ENCODE data around the gene DIRAS2. TPM values are rescaled to one million over a fixed set of nuclear protein-coding genes. Genes with fewer than 3 reads are reported as not detected.

The DIRAS2 gene
- total RNA-seq, 2 experiments from 2014 or later = not detected

GRCh38 chr9:90629991-90630390, 12.6 kb downstream of the DIRAS2 start:
- no peak for DNase-seq (ENCODE audit: low spot score)
- Histone ChIP-seq H3K9me3 (ENCODE audit: low read length) (no peaks in the 10 kb centered on the region), H3K9me2 (ENCODE audit: insufficient read depth, low read length) (no peaks in the 10 kb centered on the region), H3K4me3 (ENCODE audit: low read depth, low read length, poor library complexity, severe bottlenecking) (no peak overlapping the region), H3K4me1 (ENCODE audit: insufficient read depth, low read length, poor library complexity, severe bottlenecking) (no peaks in the 10 kb centered on the region), H3K79me2 (ENCODE audit: insufficient read depth, low read depth, low read length) (no peaks in the 10 kb centered on the region), H3K27ac (ENCODE audit: low read depth, low read length, poor library complexity, severe bottlenecking) (no peak overlapping the region), H4K20me1 (ENCODE audit: insufficient read depth, low read length) (no peaks in the 10 kb centered on the region), H2AFZ (ENCODE audit: low read length) (no peak overlapping the region), H3K4me2 (ENCODE audit: low read length) (no peak overlapping the region), H3K36me3 (ENCODE audit: insufficient read depth, low read length) (no peaks in the 10 kb centered on the region)
- intact Hi-C loops (cut with micrococcal nuclease; ENCODE audit: unreplicated experiment) = no loop called here
- CTCF ChIA-PET (ENCODE audit: unreplicated experiment) = no interaction called here
- POLR2A ChIA-PET = interaction anchor here (0.7 kb wide), 1 partner anchor 350 kb away, joined by 3 read pairs; no protein-coding TSS in a partner anchor
- no peak for TF ChIP-seq CTCF (conservative IDR thresholded peaks at IDR 0.05; ENCODE audit: low read length)
- TF ChIP-seq EZH2phosphoT487 (IDR thresholded peaks at IDR 0.05; ENCODE audit: borderline replicate concordance, low read depth, low read length) = no peak
- BruUV-seq (replicated peaks) = no TSS peak

GRCh38 chr9:90629354-90629753, 13.3 kb downstream of the DIRAS2 start:
- Histone ChIP-seq H3K36me3 (ENCODE audit: insufficient read depth, low read length) (no peaks in the 10 kb centered on the region), H3K9me3 (ENCODE audit: low read length) (no peaks in the 10 kb centered on the region), H3K4me2 (ENCODE audit: low read length) (no peak overlapping the region), H4K20me1 (ENCODE audit: insufficient read depth, low read length) (no peaks in the 10 kb centered on the region), H3K4me1 (ENCODE audit: insufficient read depth, low read length, poor library complexity, severe bottlenecking) (no peaks in the 10 kb centered on the region), H3K79me2 (ENCODE audit: insufficient read depth, low read depth, low read length) (no peaks in the 10 kb centered on the region), H3K4me3 (ENCODE audit: low read depth, low read length, poor library complexity, severe bottlenecking) (no peak overlapping the region), H2AFZ (ENCODE audit: low read length) (no peak overlapping the region), H3K9me2 (ENCODE audit: insufficient read depth, low read length) (no peaks in the 10 kb centered on the region), H3K27ac (ENCODE audit: low read depth, low read length, poor library complexity, severe bottlenecking) (no peak overlapping the region)
- CTCF ChIA-PET (ENCODE audit: unreplicated experiment) = no interaction called here
- intact Hi-C loops (cut with micrococcal nuclease; ENCODE audit: unreplicated experiment) = no loop called here
- TF ChIP-seq CTCF (conservative IDR thresholded peaks at IDR 0.05; ENCODE audit: low read length) (no peak), EZH2phosphoT487 (IDR thresholded peaks at IDR 0.05; ENCODE audit: borderline replicate concordance, low read depth, low read length) (no peak)
- DNase-seq (ENCODE audit: low spot score) = no peak
- BruUV-seq (replicated peaks) = no TSS peak
- POLR2A ChIA-PET = interaction anchor here (0.7 kb wide), 1 partner anchor 350 kb away, joined by 3 read pairs; no protein-coding TSS in a partner anchor

- H3K4me2 ChIP-seq (ENCODE audit: low read length) = no peak overlapping the region
- no peaks in the 10 kb centered on the region for H3K79me2 ChIP-seq (ENCODE audit: insufficient read depth, low read depth, low read length)
- H3K9me2 ChIP-seq (ENCODE audit: insufficient read depth, low read length) = no peaks in the 10 kb centered on the region
- no peak overlapping the region for H2AFZ ChIP-seq (ENCODE audit: low read length)
- ChIA-PET POLR2A (interaction anchor here (0.6 kb wide), 1 partner anchor 262 kb away, joined by 3 read pairs; no protein-coding TSS in a partner anchor), CTCF (ENCODE audit: unreplicated experiment) (no interaction called here)
- DNase-seq (ENCODE audit: low spot score) = no peak
- H3K4me3 ChIP-seq (ENCODE audit: low read depth, low read length, poor library complexity, severe bottlenecking) = no peak overlapping the region
- no peaks in the 10 kb centered on the region for H3K36me3 ChIP-seq (ENCODE audit: insufficient read depth, low read length)
- no peaks in the 10 kb centered on the region for H3K9me3 ChIP-seq (ENCODE audit: low read length)
- intact Hi-C loops (cut with micrococcal nuclease; ENCODE audit: unreplicated experiment) = no loop called here
- no peaks in the 10 kb centered on the region for H4K20me1 ChIP-seq (ENCODE audit: insufficient read depth, low read length)
- TF ChIP-seq CTCF (conservative IDR thresholded peaks at IDR 0.05; ENCODE audit: low read length) = no peak
- TF ChIP-seq EZH2phosphoT487 (IDR thresholded peaks at IDR 0.05; ENCODE audit: borderline replicate concordance, low read depth, low read length) = no peak
- no TSS peak for BruUV-seq (replicated peaks)
- no peak overlapping the region for H3K27ac ChIP-seq (ENCODE audit: low read depth, low read length, poor library complexity, severe bottlenecking)
- H3K4me1 ChIP-seq (ENCODE audit: insufficient read depth, low read length, poor library complexity, severe bottlenecking) = no peaks in the 10 kb centered on the region
These were observed 25.8 kb downstream of the DIRAS2 start for GRCh38 chr9:90616806-90617205.

Data from OCI-LY7 (cell line).